ENCODE results near the gene CCDC85C. TPM values are rescaled to one million over a fixed set of nuclear protein-coding genes. Genes with fewer than 3 reads are reported as not detected.
A peak's percentile ranks its signal among the peaks of the same experiment; 100 is the strongest.

The CCDC85C gene
- total and polyA plus RNA-seq, 2 of the 8 experiments (the other 6 are each of a cell fraction or from before 2014, with no cell fraction given), result 16.8 to 35.8 TPM

DNA sequence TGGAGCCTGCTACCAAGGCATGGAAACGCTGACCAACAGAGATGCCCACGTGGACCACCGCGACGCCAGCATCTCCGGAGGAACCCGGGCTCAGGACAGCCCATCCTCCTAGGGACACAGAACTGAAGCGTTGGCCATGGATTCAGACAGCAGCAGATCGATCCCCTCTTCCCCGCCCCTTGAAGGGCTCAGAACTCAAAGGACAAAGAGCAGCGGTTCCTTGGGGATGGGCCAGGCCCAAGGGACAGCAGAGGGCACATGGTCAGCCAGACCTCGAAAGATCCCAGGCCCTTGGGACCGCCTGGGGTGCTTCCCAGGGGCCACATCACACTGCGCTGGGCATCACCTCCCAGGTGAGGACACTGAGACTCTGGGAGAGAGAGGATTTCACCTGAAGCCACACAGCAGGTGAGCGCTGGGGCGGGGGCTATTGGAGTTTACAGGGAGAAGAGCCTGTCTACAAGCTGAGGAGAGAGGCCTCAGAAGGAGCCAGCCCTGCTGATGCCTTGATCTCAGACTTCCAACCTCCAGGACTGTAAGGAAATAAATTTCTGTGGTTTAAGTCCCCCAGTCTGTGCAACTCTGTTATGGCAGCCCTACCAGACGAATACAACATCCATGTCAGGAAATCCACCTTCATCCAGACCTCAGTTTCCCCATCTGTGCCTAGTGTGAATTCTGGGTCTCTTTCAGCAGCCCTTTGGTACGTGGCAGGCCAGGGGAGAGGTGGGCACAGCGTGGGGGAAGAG, 73.4 kb downstream of the CCDC85C start:
- H3K36me3 ChIP-seq (ENCODE audit: control insufficient read depth in 2 of 4, insufficient read depth in 4 of 4, low read length in 3 of 4), result no peaks in the 10 kb centered on the region
- DNase-seq (ENCODE audit: low read depth in 1 of 2, low spot score in 2 of 2) (no peak), FAIRE-seq (no peak)
- H2AFZ ChIP-seq (ENCODE audit: low read length), result no peak overlapping the region
- peak overlapping the region; percentile 30 for H3K4ac ChIP-seq (replicated peaks; ENCODE audit: insufficient read length, low read depth, low read length)
- H4K91ac ChIP-seq (replicated peaks; ENCODE audit: insufficient read length, low read length), result peak overlapping the region; percentile 39
- CTCF ChIA-PET (ENCODE audit: partially characterized antibody), result interaction anchor here (0.7 to 1.2 kb wide), 2 partner anchors 10 to 46 kb away, joined by 4 to 6 read pairs; no protein-coding TSS in a partner anchor
- peaks cover 3 to 44% (median 19%) of the 10 kb centered on the region in 4 experiments; a peak in 6 of 7 replicates for H3K4me1 ChIP-seq (replicated peaks in 1 of 4; ENCODE audit: control insufficient read depth in 3 of 4, insufficient read depth in 4 of 4, low read length in 3 of 4)
- no peak for TF ChIP-seq RAD21 (IDR thresholded peaks at IDR 0.05 in 1 of 2, conservative IDR thresholded peaks at IDR 0.05 in 1 of 2; ENCODE audit: low read depth in 2 of 2, low read length in 2 of 2)
- H2BK20ac ChIP-seq (ENCODE audit: low read length), result peak overlapping the region; percentile 62
- peak overlapping the region; percentile 83; the same call in 1 of the 2 replicates for H2BK15ac ChIP-seq (ENCODE audit: low read length)
- 79% methylated on average over 19 of the region's 19 CpGs; no CpG with 5 or more reads in 1 of the 2 experiments for WGBS, 2 experiments (ENCODE audit: extremely low coverage in 1 of 2, insufficient coverage in 1 of 2, insufficient read length in 1 of 2, insufficient replicate concordance in 2 of 2, low coverage in 1 of 2, low lambda C conversion rate in 2 of 2, missing lambda C conversion rate in 1 of 2)
- peak overlapping the region; percentile 40 to 51; a peak in 3 of 4 replicates for H3K4me2 ChIP-seq (ENCODE audit: insufficient read depth in 1 of 2, low read depth in 2 of 2, low read length in 2 of 2)
- H4K5ac ChIP-seq (ENCODE audit: insufficient read length, low read depth, low read length), result peak overlapping the region; percentile 20
- peaks cover 0 to 6% of the 10 kb centered on the region in 2 experiments; a peak in 1 of 4 replicates for H3K79me2 ChIP-seq (ENCODE audit: control insufficient read depth in 1 of 2, insufficient read depth in 2 of 2, low read length in 2 of 2)
- H2BK12ac ChIP-seq (ENCODE audit: low read depth, low read length), result peak overlapping the region; percentile 46; the same call in 1 of the 2 replicates
- peak overlapping the region; percentile 93 for H3K18ac ChIP-seq (ENCODE audit: extremely low read depth, low read length)
- no peaks in the 10 kb centered on the region for H3K27me3 ChIP-seq (replicated peaks in 1 of 4; ENCODE audit: control insufficient read depth in 3 of 4, extremely low read depth in 1 of 4, insufficient read depth in 3 of 4, low read length in 3 of 4)
- no peak overlapping the region for H3K14ac ChIP-seq (ENCODE audit: insufficient read length)
- peak overlapping the region in 1 of 4 experiments; percentile 11; a peak in 1 of 8 replicates for H3K4me3 ChIP-seq (ENCODE audit: extremely low read depth in 1 of 4, insufficient read depth in 2 of 4, low read depth in 3 of 4, low read length in 4 of 4)
- 0 out of 2 replicates have a peak overlapping the region, but pooled peaks have one; percentile 13 for H3K27ac ChIP-seq (ENCODE audit: low read depth, low read length)
- H3K79me1 ChIP-seq (ENCODE audit: low read depth, low read length), result peaks cover 15% of the 10 kb centered on the region
- H2AK5ac ChIP-seq (ENCODE audit: low read depth, low read length), result peak overlapping the region; percentile 25; the same call in 1 of the 2 replicates
- no peaks in the 10 kb centered on the region for H3K9me3 ChIP-seq (ENCODE audit: insufficient read depth in 2 of 2, low read depth in 1 of 2, low read length in 1 of 2)
- peak overlapping the region; percentile 12 for H3K23ac ChIP-seq (ENCODE audit: insufficient read length)
- H3K56ac ChIP-seq (replicated peaks; ENCODE audit: insufficient read length, low read depth, low read length), result no peak overlapping the region
- peaks cover 1% of the 10 kb centered on the region in 2 experiments for H4K20me1 ChIP-seq (replicated peaks in 1 of 2; ENCODE audit: control insufficient read depth in 1 of 2, insufficient read depth in 2 of 2, low read length in 2 of 2)
- peak overlapping the region; percentile 56; the same call in 1 of the 2 replicates for H2BK5ac ChIP-seq (ENCODE audit: low read depth, low read length)
- H3K9ac ChIP-seq (replicated peaks in 1 of 4; ENCODE audit: extremely low read depth in 1 of 4, low read depth in 3 of 4, low read length in 3 of 4), result no peak overlapping the region
- H3K23me2 ChIP-seq (ENCODE audit: low read depth, low read length), result no peaks in the 10 kb centered on the region
- POLR2A ChIA-PET (ENCODE audit: partially characterized antibody), result interaction anchor here (1.1 kb wide), 1 partner anchor 144 kb away, joined by 3 read pairs; no protein-coding TSS in a partner anchor
- peak overlapping the region; percentile 4; the same call in 1 of the 2 replicates for H4K8ac ChIP-seq (ENCODE audit: extremely low read depth, insufficient read depth, low read length)
- no peak overlapping the region for H2BK120ac ChIP-seq (replicated peaks; ENCODE audit: low read depth, low read length)

Data from H1 (cell line).